Mesendoderm (in vitro differentiated cells): ENCODE results near the gene NMT1.

Experiments used
- DNase-seq: peaks from one replicate; pipeline ENCODE4 v3.0.0; 2013
- H2AK5ac ChIP-seq: 2 replicates; pipeline ENCODE4 v1.6.1; 2013; ENCODE audit warnings: low read length, inconsistent platforms
- H2BK120ac ChIP-seq: 2 replicates; pipeline ENCODE4 v1.6.1; 2013; ENCODE audit warnings: low read depth, mild to moderate bottlenecking, low read length, moderate library complexity, mixed read lengths
- H2BK15ac ChIP-seq: replicated peaks from 2 replicates; pipeline ENCODE4 v1.6.1; 2013; ENCODE audit warnings: low read depth, mild to moderate bottlenecking, moderate library complexity
- H2BK5ac ChIP-seq: 2 replicates; pipeline ENCODE4 v1.6.1; 2013; ENCODE audit warnings: low read length, inconsistent platforms
- H3K18ac ChIP-seq: 2 replicates; pipeline ENCODE4 v1.6.1; 2013; ENCODE audit warnings: mild to moderate bottlenecking, low read length, mixed read lengths
- H3K23ac ChIP-seq: one replicate; pipeline ENCODE4 v1.6.1; 2013; ENCODE audit warnings: low read length
- H3K27ac ChIP-seq: 2 replicates; pipeline ENCODE4 v1.5.1; 2013; ENCODE audit warnings: low read depth, mild to moderate bottlenecking, inconsistent platforms, low read length, moderate library complexity
- H3K27me3 ChIP-seq: 2 replicates; pipeline ENCODE4 v1.6.1; 2013; ENCODE audit warnings: low read length, control low read depth, mild to moderate bottlenecking, inconsistent platforms; ENCODE audit not compliant: insufficient read depth, poor library complexity
- H3K36me3 ChIP-seq: 2 replicates; pipeline ENCODE4 v1.6.1; 2013; ENCODE audit warnings: low read length, inconsistent platforms; ENCODE audit not compliant: control insufficient read depth, insufficient read depth
- H3K4ac ChIP-seq: one replicate; pipeline ENCODE4 v1.6.1; 2013; ENCODE audit warnings: low read depth, mild to moderate bottlenecking, low read length, moderate library complexity
- H3K4me1 ChIP-seq: 2 replicates; pipeline ENCODE4 v1.6.1; 2013; ENCODE audit warnings: low read depth, low read length, inconsistent platforms; ENCODE audit not compliant: control insufficient read depth
- H3K4me2 ChIP-seq: 2 replicates; pipeline ENCODE4 v1.6.1; 2013; ENCODE audit warnings: low read length
- H3K4me3 ChIP-seq: 2 replicates; pipeline ENCODE4 v1.5.1; 2013; ENCODE audit warnings: mild to moderate bottlenecking, low read length
- H3K56ac ChIP-seq: one replicate; pipeline ENCODE4 v1.6.1; 2013; ENCODE audit warnings: low read length
- H3K79me1 ChIP-seq: 2 replicates; pipeline ENCODE4 v1.6.1; 2013; ENCODE audit warnings: low read length, inconsistent platforms
- H3K79me2 ChIP-seq: 2 replicates; pipeline ENCODE4 v1.6.1; 2013; ENCODE audit warnings: mild to moderate bottlenecking, low read length; ENCODE audit not compliant: control insufficient read depth, insufficient read depth
- H3K9ac ChIP-seq: 2 replicates; pipeline ENCODE4 v1.6.1; 2013; ENCODE audit warnings: low read length, inconsistent platforms
- H4K5ac ChIP-seq: one replicate; pipeline ENCODE4 v1.6.1; 2013; ENCODE audit warnings: low read length
- H4K8ac ChIP-seq: one replicate; pipeline ENCODE4 v1.6.1; 2013; ENCODE audit warnings: low read depth, mild to moderate bottlenecking, control low read depth, low read length, moderate library complexity
- WGBS: extraction: QIAGEN DNeasy Blood & Tissue Kit; methylation state at CpG from one replicate; pipeline ENCODE4 v1.1.7; 2013; ENCODE audit warnings: low lambda C conversion rate, missing lambda C conversion rate; ENCODE audit not compliant: insufficient coverage; ENCODE audit errors: extremely low coverage; 5-methylcytosine and 5-hydroxymethylcytosine counted together

The NMT1 gene

GRCh38 chr17:45063198-45063597, 2.1 kb downstream of the NMT1 start:
- no peaks in the 10 kb centered on the region for H3K36me3 ChIP-seq
- DNase-seq: no peak
- no peak overlapping the region for H3K56ac ChIP-seq
- H2BK120ac ChIP-seq: no peak overlapping the region
- no peak overlapping the region for H4K8ac ChIP-seq
- H3K4ac ChIP-seq: no peak overlapping the region
- WGBS: no CpG with 5 or more reads among the region's 1 CpG
- H3K9ac ChIP-seq: no peak overlapping the region
- no peak overlapping the region for H3K18ac ChIP-seq
- no peak overlapping the region for H3K4me3 ChIP-seq
- no peaks in the 10 kb centered on the region for H3K27me3 ChIP-seq
- H2AK5ac ChIP-seq: no peak overlapping the region
- no peak overlapping the region for H3K23ac ChIP-seq
- H3K4me1 ChIP-seq: no peaks in the 10 kb centered on the region
- peaks cover 6% of the 10 kb centered on the region for H3K79me1 ChIP-seq
- H3K27ac ChIP-seq: no peak overlapping the region
- H3K79me2 ChIP-seq: peaks cover 35% of the 10 kb centered on the region
- H3K4me2 ChIP-seq: no peak overlapping the region
- no peak overlapping the region for H2BK15ac ChIP-seq
- no peak overlapping the region for H2BK5ac ChIP-seq
- H4K5ac ChIP-seq: no peak overlapping the region

- Histone ChIP-seq H2BK5ac (no peak overlapping the region), H3K79me2 (peaks cover 24% of the 10 kb centered on the region), H3K18ac (no peak overlapping the region), H3K79me1 (peaks cover 4% of the 10 kb centered on the region), H2AK5ac (no peak overlapping the region), H4K8ac (no peak overlapping the region), H3K4me3 (no peak overlapping the region), H3K9ac (no peak overlapping the region), H3K4ac (no peak overlapping the region), H3K36me3 (no peaks in the 10 kb centered on the region), H4K5ac (no peak overlapping the region), H3K23ac (no peak overlapping the region), H3K4me1 (no peaks in the 10 kb centered on the region), H3K27ac (no peak overlapping the region), H3K56ac (no peak overlapping the region), H3K27me3 (no peaks in the 10 kb centered on the region), H3K4me2 (no peak overlapping the region), H2BK120ac (no peak overlapping the region), H2BK15ac (no peak overlapping the region)
- no CpG with 5 or more reads among the region's 2 CpGs for WGBS
- DNase-seq: no peak
Observed at GRCh38 chr17:45067637-45068036, 6.5 kb downstream of the NMT1 start.

- Histone ChIP-seq H3K4me2 (no peak overlapping the region), H3K23ac (no peak overlapping the region)
- no CpG with 5 or more reads among the region's 8 CpGs for WGBS
Observed at GRCh38 chr17:45070001-45070400, 8.9 kb downstream of the NMT1 start.

GRCh38 chr17:45070809-45071208, 9.7 kb downstream of the NMT1 start:
- Histone ChIP-seq H2BK15ac (no peak overlapping the region), H3K27ac (no peak overlapping the region), H2BK5ac (no peak overlapping the region), H3K18ac (no peak overlapping the region), H3K36me3 (no peaks in the 10 kb centered on the region), H3K4me3 (no peak overlapping the region), H4K5ac (no peak overlapping the region), H2BK120ac (no peak overlapping the region), H3K56ac (no peak overlapping the region), H3K27me3 (no peaks in the 10 kb centered on the region), H3K9ac (no peak overlapping the region), H3K4ac (no peak overlapping the region), H2AK5ac (no peak overlapping the region), H3K4me1 (no peaks in the 10 kb centered on the region), H3K4me2 (no peak overlapping the region), H3K79me2 (peaks cover 14% of the 10 kb centered on the region), H3K79me1 (peaks cover 8% of the 10 kb centered on the region), H3K23ac (no peak overlapping the region), H4K8ac (no peak overlapping the region)
- no CpG with 5 or more reads among the region's 2 CpGs for WGBS
- DNase-seq: no peak

More at GRCh38 chr17:45070001-45070400, 8.9 kb downstream of the NMT1 start:
- H2BK5ac ChIP-seq: no peak overlapping the region
- H2AK5ac ChIP-seq: no peak overlapping the region
- no peak overlapping the region for H3K4ac ChIP-seq
- H3K18ac ChIP-seq: no peak overlapping the region
- H3K4me3 ChIP-seq: no peak overlapping the region
- no peak overlapping the region for H4K8ac ChIP-seq
- no peaks in the 10 kb centered on the region for H3K4me1 ChIP-seq
- H3K56ac ChIP-seq: no peak overlapping the region
- H3K27ac ChIP-seq: no peak overlapping the region
- H3K36me3 ChIP-seq: no peaks in the 10 kb centered on the region
- H2BK120ac ChIP-seq: no peak overlapping the region
- H3K27me3 ChIP-seq: no peaks in the 10 kb centered on the region
- DNase-seq: no peak
- no peak overlapping the region for H4K5ac ChIP-seq
- no peak overlapping the region for H2BK15ac ChIP-seq
- H3K9ac ChIP-seq: no peak overlapping the region
- peaks cover 10% of the 10 kb centered on the region for H3K79me1 ChIP-seq
- H3K79me2 ChIP-seq: peaks cover 17% of the 10 kb centered on the region

GRCh38 chr17:45073414-45074070, 12.4 kb downstream of the NMT1 start:
- H3K23ac ChIP-seq: no peak overlapping the region
- peaks cover 1% of the 10 kb centered on the region for H3K36me3 ChIP-seq
- H4K5ac ChIP-seq: no peak overlapping the region
- peaks cover 12% of the 10 kb centered on the region for H3K79me1 ChIP-seq
- no peaks in the 10 kb centered on the region for H3K4me1 ChIP-seq
- peak overlapping the region; percentile 93 for H4K8ac ChIP-seq
- no peak overlapping the region for H3K18ac ChIP-seq
- H3K56ac ChIP-seq: no peak overlapping the region
- no peak overlapping the region for H3K4me2 ChIP-seq
- no peak overlapping the region for H2BK120ac ChIP-seq
- no peak overlapping the region for H3K9ac ChIP-seq
- WGBS: 100% methylated on average over 1 of the region's 5 CpGs
- no peak overlapping the region for H2BK15ac ChIP-seq
- H2AK5ac ChIP-seq: no peak overlapping the region
- no peak overlapping the region for H3K4ac ChIP-seq
- no peak overlapping the region for H2BK5ac ChIP-seq
- H3K4me3 ChIP-seq: no peak overlapping the region
- H3K27ac ChIP-seq: no peak overlapping the region
- no peaks in the 10 kb centered on the region for H3K27me3 ChIP-seq
- H3K79me2 ChIP-seq: peaks cover 20% of the 10 kb centered on the region
- peak; percentile 38 for DNase-seq

GRCh38 chr17:45077643-45078042, 16.5 kb downstream of the NMT1 start:
- Histone ChIP-seq H3K56ac (no peak overlapping the region), H3K79me1 (peaks cover 11% of the 10 kb centered on the region), H2BK5ac (no peak overlapping the region), H3K18ac (no peak overlapping the region), H3K4me1 (no peaks in the 10 kb centered on the region), H3K27ac (no peak overlapping the region), H3K4ac (no peak overlapping the region), H2AK5ac (no peak overlapping the region), H3K27me3 (no peaks in the 10 kb centered on the region), H2BK15ac (no peak overlapping the region), H3K4me2 (no peak overlapping the region), H3K4me3 (no peak overlapping the region), H3K23ac (no peak overlapping the region), H4K8ac (no peak overlapping the region), H3K36me3 (peaks cover 8% of the 10 kb centered on the region), H3K79me2 (peaks cover 20% of the 10 kb centered on the region), H2BK120ac (no peak overlapping the region), H4K5ac (no peak overlapping the region), H3K9ac (no peak overlapping the region)
- WGBS: no CpG with 5 or more reads among the region's 3 CpGs
- no peak for DNase-seq
